ENCODE measurements around the gene KRTAP5-6.

Gene KRTAP5-6

GRCh38 chr11:1702506-1702905 lies 5.5 kb downstream of the KRTAP5-6 start:
- DNase-seq (ENCODE audit: low read depth in 3 of 3) = no peak

- DNase-seq (ENCODE audit: low read depth in 3 of 3) = no peak
These were observed 6.2 kb downstream of the KRTAP5-6 start for GRCh38 chr11:1703146-1703545.

- no peak for DNase-seq (ENCODE audit: low read depth in 3 of 3)
These were observed 8.4 kb downstream of the KRTAP5-6 start for GRCh38 chr11:1705126-1706052.

GRCh38 chr11:1706634-1707400 lies 9.8 kb downstream of the KRTAP5-6 start:
- DNase-seq (ENCODE audit: low read depth in 3 of 3) = no peak

- DNase-seq (ENCODE audit: low read depth in 3 of 3) = no peak
These were observed 10.8 kb downstream of the KRTAP5-6 start for GRCh38 chr11:1707751-1708150.

- no peak for DNase-seq (ENCODE audit: low read depth in 3 of 3)
These were observed 11.7 kb downstream of the KRTAP5-6 start for GRCh38 chr11:1708716-1709115.

DNA sequence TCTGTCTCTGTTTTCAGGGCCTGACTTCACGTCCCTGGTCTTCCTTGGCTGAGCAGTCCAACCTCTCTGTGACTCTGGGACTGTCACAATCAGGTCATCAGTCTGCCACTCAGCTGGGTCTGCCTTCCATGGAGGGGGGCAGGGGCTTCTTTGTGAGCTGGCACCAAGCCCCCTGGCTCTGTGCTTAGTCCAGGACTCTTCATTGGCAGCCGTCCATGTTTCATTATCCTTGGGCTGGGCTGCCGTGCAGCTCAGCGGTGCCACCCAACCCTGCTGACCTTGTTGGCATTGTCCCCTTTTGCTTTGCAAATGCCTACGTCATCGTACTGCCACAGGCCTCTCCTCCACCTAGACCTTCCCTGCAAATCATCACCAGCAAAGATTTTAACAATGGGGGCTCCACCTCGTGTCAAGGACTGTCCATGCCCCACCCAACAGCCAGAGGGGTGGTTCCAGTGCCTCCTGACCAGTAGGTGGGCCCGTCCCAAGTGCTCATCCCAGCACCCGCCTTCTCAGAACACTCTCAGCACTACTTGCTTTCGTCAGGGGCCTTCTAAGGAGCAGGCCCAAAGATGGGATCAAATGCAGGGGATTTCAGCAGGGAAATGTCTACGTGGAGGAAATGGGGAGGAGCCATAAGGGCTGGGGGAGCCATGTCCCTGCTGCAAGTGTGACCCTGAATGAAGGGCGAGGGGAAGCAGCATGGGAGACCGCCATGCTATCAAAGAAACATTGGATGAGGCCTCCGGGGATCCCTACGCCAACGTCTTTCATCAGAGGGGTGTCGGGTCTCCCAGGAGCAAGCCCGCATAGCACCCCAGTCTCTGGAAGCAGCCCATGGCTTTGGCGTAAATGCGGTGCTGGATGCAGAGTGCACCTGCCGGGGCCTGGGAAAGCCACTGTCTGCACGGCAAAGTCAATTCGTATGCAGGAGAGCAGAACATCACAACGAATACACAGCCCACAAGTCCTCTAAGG lies 18.2 kb downstream of the KRTAP5-6 start:
- DNase-seq (ENCODE audit: low read depth in 3 of 3) = no peak

GRCh38 chr11:1717745-1718144 lies 20.8 kb downstream of the KRTAP5-6 start:
- no peak for DNase-seq (ENCODE audit: low read depth in 3 of 3)

GRCh38 chr11:1718326-1718725 lies 21.3 kb downstream of the KRTAP5-6 start:
- DNase-seq (ENCODE audit: low read depth in 3 of 3) = no peak

- no peak for DNase-seq (ENCODE audit: low read depth in 3 of 3)
These were observed 22.8 kb downstream of the KRTAP5-6 start for GRCh38 chr11:1719781-1720180.

- no peak for DNase-seq (ENCODE audit: low read depth in 3 of 3)
These were observed 30.2 kb downstream of the KRTAP5-6 start for GRCh38 chr11:1727096-1727690.

- DNase-seq (ENCODE audit: low read depth in 3 of 3) = no peak
These were observed 30.9 kb downstream of the KRTAP5-6 start for GRCh38 chr11:1727861-1728260.

- DNase-seq (ENCODE audit: low read depth in 3 of 3) = no peak
These were observed 31.3 kb downstream of the KRTAP5-6 start for GRCh38 chr11:1728301-1728700.

DNA sequence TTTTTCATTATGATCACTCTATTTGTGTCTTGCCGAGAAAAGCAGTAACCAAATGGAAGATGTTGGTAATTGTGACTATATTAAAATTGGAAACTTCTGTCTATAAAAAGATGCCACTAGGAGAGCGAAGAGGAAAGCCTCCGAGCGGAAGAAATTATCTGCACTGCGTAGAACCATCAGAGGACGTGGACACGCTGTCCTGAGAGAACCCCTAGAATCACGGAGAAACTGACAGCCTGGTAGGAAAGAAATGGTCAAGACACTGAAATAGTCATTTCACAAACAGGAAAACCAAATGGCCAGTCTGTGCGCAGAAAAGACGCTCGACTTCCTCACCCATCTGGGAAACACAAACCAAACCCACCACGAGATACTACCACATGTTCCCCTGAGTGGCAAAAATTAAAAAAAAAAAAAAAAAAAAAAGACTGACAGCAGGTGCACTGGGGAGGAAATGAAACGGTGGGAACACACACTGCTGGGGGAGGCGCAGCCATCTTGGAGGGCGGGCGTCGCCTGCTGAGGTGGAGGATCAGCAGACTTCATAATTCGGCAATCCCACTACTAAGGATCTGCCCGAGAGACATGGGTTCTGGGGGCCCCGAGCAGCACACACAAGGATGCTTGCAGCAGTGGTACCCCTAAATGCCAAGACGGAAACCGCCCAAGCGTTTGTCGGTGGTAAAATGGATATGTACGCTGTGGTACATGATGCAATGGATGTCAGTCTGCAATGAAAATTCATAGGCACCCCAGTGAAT lies 32.1 kb downstream of the KRTAP5-6 start:
- DNase-seq (ENCODE audit: low read depth in 3 of 3) = no peak

- no peak for DNase-seq (ENCODE audit: low read depth in 3 of 3)
These were observed 32.7 kb downstream of the KRTAP5-6 start for GRCh38 chr11:1729692-1730011.

GRCh38 chr11:1730059-1730629 lies 33.1 kb downstream of the KRTAP5-6 start:
- no peak for DNase-seq (ENCODE audit: low read depth in 3 of 3)

- DNase-seq (ENCODE audit: low read depth in 3 of 3) = no peak
These were observed 34.6 kb downstream of the KRTAP5-6 start for GRCh38 chr11:1731451-1732059.

GRCh38 chr11:1732418-1733008 lies 35.5 kb downstream of the KRTAP5-6 start:
- DNase-seq (ENCODE audit: low read depth in 3 of 3) = no peak

DNA sequence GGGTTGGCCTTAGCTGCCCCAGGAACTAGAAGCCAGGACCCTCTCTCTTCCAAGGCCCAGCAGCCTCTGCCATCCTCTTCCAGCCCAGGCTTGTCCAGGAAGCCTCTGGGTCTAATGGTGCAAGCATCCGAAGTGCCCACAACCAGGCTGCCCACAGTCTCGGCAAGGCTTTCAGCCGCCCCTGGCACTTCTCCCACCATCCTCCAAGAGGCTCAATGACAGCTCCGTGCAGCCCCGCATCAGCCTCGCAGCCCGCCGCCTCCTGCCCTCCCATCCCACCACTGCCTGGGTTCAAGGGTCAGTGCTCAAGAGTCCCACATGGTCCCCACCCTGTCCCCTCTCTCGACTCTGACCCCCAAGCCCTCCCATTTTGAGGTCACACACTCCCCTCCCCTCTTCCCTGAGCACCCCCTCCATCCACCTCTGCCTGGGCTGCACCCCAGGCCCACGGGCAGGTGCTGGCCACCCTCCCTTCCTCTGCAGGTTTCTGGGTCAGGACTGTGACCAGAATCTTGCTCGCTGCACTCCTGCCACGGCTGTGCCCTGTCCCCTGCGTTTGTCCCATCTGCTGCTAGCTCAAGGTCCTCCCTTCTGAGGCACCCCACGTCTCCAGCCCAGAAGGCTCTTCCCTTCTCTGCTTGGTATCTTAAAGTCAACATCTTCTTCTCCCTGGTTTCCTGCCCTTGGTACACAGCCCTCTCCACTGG lies 36.2 kb downstream of the KRTAP5-6 start:
- no peak for DNase-seq (ENCODE audit: low read depth in 3 of 3)

All from stimulated activated CD4-positive, alpha-beta T cell treated with anti-CD3 and anti-CD28 coated beads, TNF-alpha, amount 100 ng/mL, for 4 hours (primary cell).